A549 (cell line): ENCODE results near the gene RBM34.

ENCODE experiments used
- BHLHE40 ChIP-seq: IDR thresholded peaks from 2 replicates; pipeline ENCODE4 v1.6.1; 2012; ENCODE audit warnings: low read depth, low read length, inconsistent platforms
- CEBPB ChIP-seq, 2 experiments: fragments of >200 bp in 1 of 2; sonication (Bioruptor Twin) in 1 of 2; formaldehyde crosslinking in 1 of 2; IDR thresholded peaks; 2 replicates each; pipeline ENCODE4 v1.6.1; 2012 to 2016
- HOXA7 ChIP-seq: fragments of 250-450 bp; sonication (Bioruptor Pico); IDR thresholded peaks from 2 replicates; pipeline ENCODE4 v1.5.0; 2020; ENCODE audit warnings: mild to moderate bottlenecking, moderate library complexity
- MAX ChIP-seq: IDR thresholded peaks from 2 replicates; pipeline ENCODE4 v1.6.1; 2012
- RAD21 ChIP-seq, 2 experiments: fragments of >200 bp in 1 of 2; sonication (Bioruptor Twin) in 1 of 2; formaldehyde crosslinking in 1 of 2; IDR thresholded peaks in 1 of 2; conservative IDR thresholded peaks in 1 of 2; 2 replicates in 1 of 2; 3 replicates in 1 of 2; pipeline ENCODE4 v1.6.1; 2012 to 2018; ENCODE audit warnings: inconsistent platforms in 1 of 2
- TF ChIP-seq, protein P1 (sequence below): fragments of >200 bp; sonication (Bioruptor Twin); formaldehyde crosslinking; IDR thresholded peaks from 3 replicates; pipeline ENCODE4 v1.5.1; 2016
- TF ChIP-seq, protein P2 (sequence below): fragments of 200-600 bp; sonication (generic); IDR thresholded peaks from 2 replicates; pipeline ENCODE4 v1.6.1; 2016; ENCODE audit warnings: antibody characterized with exemption, mild to moderate bottlenecking, moderate library complexity

DNA sequence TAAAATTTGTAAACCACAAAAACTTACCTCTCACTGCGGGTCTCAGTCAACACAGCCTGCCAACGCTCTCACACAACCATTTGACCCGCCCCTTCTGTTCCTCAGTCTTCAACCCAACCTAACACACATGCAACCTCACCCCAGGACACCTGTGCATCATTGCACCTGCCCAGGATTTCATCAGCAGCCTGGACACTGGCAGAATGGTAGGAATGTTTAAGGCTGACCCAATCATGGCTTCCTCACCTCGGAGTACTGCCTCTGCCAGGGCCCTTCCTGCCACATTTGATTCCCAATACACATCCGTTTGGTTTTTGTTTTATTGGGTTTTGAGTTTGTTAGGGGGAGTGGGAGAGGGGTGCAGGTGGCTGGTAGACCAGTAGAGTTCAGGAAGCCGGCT, 73.1 kb downstream of the RBM34 start:
- TF ChIP-seq RAD21 (conservative IDR thresholded peaks at IDR 0.05 in 1 of 2, IDR thresholded peaks at IDR 0.05 in 1 of 2) (no peak), HOXA7 (no peak), MAX (no peak), BHLHE40 (no peak), CEBPB (IDR thresholded peaks at IDR 0.05) (no peak)
- TF ChIP-seq, protein P1, sequence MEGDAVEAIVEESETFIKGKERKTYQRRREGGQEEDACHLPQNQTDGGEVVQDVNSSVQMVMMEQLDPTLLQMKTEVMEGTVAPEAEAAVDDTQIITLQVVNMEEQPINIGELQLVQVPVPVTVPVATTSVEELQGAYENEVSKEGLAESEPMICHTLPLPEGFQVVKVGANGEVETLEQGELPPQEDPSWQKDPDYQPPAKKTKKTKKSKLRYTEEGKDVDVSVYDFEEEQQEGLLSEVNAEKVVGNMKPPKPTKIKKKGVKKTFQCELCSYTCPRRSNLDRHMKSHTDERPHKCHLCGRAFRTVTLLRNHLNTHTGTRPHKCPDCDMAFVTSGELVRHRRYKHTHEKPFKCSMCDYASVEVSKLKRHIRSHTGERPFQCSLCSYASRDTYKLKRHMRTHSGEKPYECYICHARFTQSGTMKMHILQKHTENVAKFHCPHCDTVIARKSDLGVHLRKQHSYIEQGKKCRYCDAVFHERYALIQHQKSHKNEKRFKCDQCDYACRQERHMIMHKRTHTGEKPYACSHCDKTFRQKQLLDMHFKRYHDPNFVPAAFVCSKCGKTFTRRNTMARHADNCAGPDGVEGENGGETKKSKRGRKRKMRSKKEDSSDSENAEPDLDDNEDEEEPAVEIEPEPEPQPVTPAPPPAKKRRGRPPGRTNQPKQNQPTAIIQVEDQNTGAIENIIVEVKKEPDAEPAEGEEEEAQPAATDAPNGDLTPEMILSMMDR, result no peak
- TF ChIP-seq, protein P2, sequence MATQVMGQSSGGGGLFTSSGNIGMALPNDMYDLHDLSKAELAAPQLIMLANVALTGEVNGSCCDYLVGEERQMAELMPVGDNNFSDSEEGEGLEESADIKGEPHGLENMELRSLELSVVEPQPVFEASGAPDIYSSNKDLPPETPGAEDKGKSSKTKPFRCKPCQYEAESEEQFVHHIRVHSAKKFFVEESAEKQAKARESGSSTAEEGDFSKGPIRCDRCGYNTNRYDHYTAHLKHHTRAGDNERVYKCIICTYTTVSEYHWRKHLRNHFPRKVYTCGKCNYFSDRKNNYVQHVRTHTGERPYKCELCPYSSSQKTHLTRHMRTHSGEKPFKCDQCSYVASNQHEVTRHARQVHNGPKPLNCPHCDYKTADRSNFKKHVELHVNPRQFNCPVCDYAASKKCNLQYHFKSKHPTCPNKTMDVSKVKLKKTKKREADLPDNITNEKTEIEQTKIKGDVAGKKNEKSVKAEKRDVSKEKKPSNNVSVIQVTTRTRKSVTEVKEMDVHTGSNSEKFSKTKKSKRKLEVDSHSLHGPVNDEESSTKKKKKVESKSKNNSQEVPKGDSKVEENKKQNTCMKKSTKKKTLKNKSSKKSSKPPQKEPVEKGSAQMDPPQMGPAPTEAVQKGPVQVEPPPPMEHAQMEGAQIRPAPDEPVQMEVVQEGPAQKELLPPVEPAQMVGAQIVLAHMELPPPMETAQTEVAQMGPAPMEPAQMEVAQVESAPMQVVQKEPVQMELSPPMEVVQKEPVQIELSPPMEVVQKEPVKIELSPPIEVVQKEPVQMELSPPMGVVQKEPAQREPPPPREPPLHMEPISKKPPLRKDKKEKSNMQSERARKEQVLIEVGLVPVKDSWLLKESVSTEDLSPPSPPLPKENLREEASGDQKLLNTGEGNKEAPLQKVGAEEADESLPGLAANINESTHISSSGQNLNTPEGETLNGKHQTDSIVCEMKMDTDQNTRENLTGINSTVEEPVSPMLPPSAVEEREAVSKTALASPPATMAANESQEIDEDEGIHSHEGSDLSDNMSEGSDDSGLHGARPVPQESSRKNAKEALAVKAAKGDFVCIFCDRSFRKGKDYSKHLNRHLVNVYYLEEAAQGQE, result no peak
